A549 (cell line): ENCODE results near the gene ZGLP1. TPM values are rescaled to one million over a fixed set of nuclear protein-coding genes. Genes with fewer than 3 reads are reported as not detected.

Source experiments
- ATAC-seq, 2 experiments: fragments of 200-7000 bp in 1 of 2; fragments of >200 bp in 1 of 2; cut with Nextera tagmentation in 1 of 2; cut with Tn5 transposase in 1 of 2; 3 replicates each; pipeline versions ENCODE4 v1.8.0 to v1.9.1; 2018 to 2020; ENCODE audit warnings: mild to moderate bottlenecking in 1 of 2, moderate library complexity in 1 of 2
- CTCF ChIA-PET: fragments of 300-600 bp; sonication (Branson Sonifier 250); formaldehyde crosslinking; extraction: SDS; loops from one replicate; lab custom pipeline; 2021; ENCODE audit warnings: antibody characterized with exemption, inconsistent platforms; lab: Yijun Ruan, JAX
- POLR2A ChIA-PET: fragments of 350-600 bp; formaldehyde crosslinking; extraction: SDS; loops from one replicate; lab custom pipeline; 2021; ENCODE audit warnings: antibody characterized with exemption, inconsistent platforms; lab: Yijun Ruan, JAX
- DNase-seq, 2 experiments: peaks; one replicate each; pipeline versions ENCODE4 v3.0.0 to v3.0.0-alpha.2; 2011 to 2016; ENCODE audit warnings: low read depth in 1 of 2, low spot score in 1 of 2
- FAIRE-seq: peaks from 2 replicates; lab custom pipeline; 2011; peaks lifted over from hg19 to GRCh38; lab: Jason Lieb, UNC
- H3K27ac ChIP-seq, 2 experiments: fragments of >200 bp; sonication (Bioruptor Twin); formaldehyde crosslinking; 3 replicates each; pipeline ENCODE4 v1.5.1; 2016 to 2017
- H3K4me1 ChIP-seq: fragments of >200 bp; sonication (Bioruptor Twin); formaldehyde crosslinking; 3 replicates; pipeline ENCODE4 v1.6.1; 2016
- H3K4me2 ChIP-seq: fragments of >200 bp; sonication (Bioruptor Twin); formaldehyde crosslinking; 3 replicates; pipeline ENCODE4 v1.6.1; 2016
- H3K4me3 ChIP-seq: fragments of >200 bp; sonication (Bioruptor Twin); formaldehyde crosslinking; 3 replicates; pipeline ENCODE4 v1.5.1; 2016
- H3K9me3 ChIP-seq: fragments of >200 bp; sonication (Bioruptor Twin); formaldehyde crosslinking; 3 replicates; pipeline ENCODE4 v1.6.1; 2016
- BHLHE40 ChIP-seq: IDR thresholded peaks from 2 replicates; pipeline ENCODE4 v1.6.1; 2012; ENCODE audit warnings: low read depth, low read length, inconsistent platforms
- EHF ChIP-seq: fragments of 250-450 bp; sonication (Bioruptor Pico); IDR thresholded peaks from 2 replicates; pipeline ENCODE4 v1.5.0; 2020; ENCODE audit warnings: mild to moderate bottlenecking
- EP300 ChIP-seq, 2 experiments: fragments of >200 bp; sonication (Bioruptor Twin); formaldehyde crosslinking; IDR thresholded peaks; 2 replicates in 1 of 2; 3 replicates in 1 of 2; pipeline ENCODE4 v1.6.1; 2016 to 2017
- ESRRA ChIP-seq: fragments of 150-350 bp; IDR thresholded peaks from 2 replicates; pipeline ENCODE4 v1.6.1; 2014; ENCODE audit warnings: mild to moderate bottlenecking, low read length, borderline replicate concordance
- FOSB ChIP-seq: fragments of 250-450 bp; sonication (Bioruptor Pico); IDR thresholded peaks from 2 replicates; pipeline ENCODE4 v1.5.0; 2020; ENCODE audit warnings: mild to moderate bottlenecking, moderate library complexity
- FOSL2 ChIP-seq, 2 experiments: fragments of 450-650 bp in 1 of 2; fragments of >200 bp in 1 of 2; sonication (Bioruptor Twin) in 1 of 2; formaldehyde crosslinking; IDR thresholded peaks; 2 replicates each; pipeline versions ENCODE4 v1.5.0 to v1.6.1; 2016 to 2020; ENCODE audit warnings: mild to moderate bottlenecking in 1 of 2, moderate library complexity in 1 of 2
- GATA3 ChIP-seq: IDR thresholded peaks from 2 replicates; pipeline ENCODE4 v1.6.1; 2012; ENCODE audit warnings: borderline replicate concordance
- HOXB13 ChIP-seq: fragments of 250-450 bp; sonication (Bioruptor Pico); IDR thresholded peaks from 2 replicates; pipeline ENCODE4 v1.5.0; 2020; ENCODE audit warnings: low read depth, mild to moderate bottlenecking, moderate library complexity
- HOXB5 ChIP-seq: fragments of 250-450 bp; sonication (Bioruptor Pico); IDR thresholded peaks from 2 replicates; pipeline ENCODE4 v1.5.0; 2020; ENCODE audit warnings: mild to moderate bottlenecking, moderate library complexity
- JUN ChIP-seq, 2 experiments: fragments of >200 bp; sonication (Bioruptor Twin); formaldehyde crosslinking; IDR thresholded peaks; 2 replicates in 1 of 2; 3 replicates in 1 of 2; pipeline ENCODE4 v1.6.1; 2016 to 2017
- JUNB ChIP-seq: fragments of >200 bp; sonication (Bioruptor Twin); formaldehyde crosslinking; IDR thresholded peaks from 2 replicates; pipeline ENCODE4 v1.6.1; 2016
- MAZ ChIP-seq: fragments of 150-350 bp; IDR thresholded peaks from 2 replicates; pipeline ENCODE4 v1.6.1; 2014; ENCODE audit warnings: antibody characterized with exemption, low read depth, low read length, borderline replicate concordance
- MYC ChIP-seq: IDR thresholded peaks from 2 replicates; pipeline ENCODE4 v1.6.1; 2012; ENCODE audit warnings: mild to moderate bottlenecking, inconsistent platforms, low read length, improper control_type of control experiment, borderline replicate concordance
- PHF8 ChIP-seq: fragments of 200-600 bp; sonication (generic); IDR thresholded peaks from 2 replicates; pipeline ENCODE4 v1.6.1; 2016; ENCODE audit warnings: low read depth, mild to moderate bottlenecking, antibody characterized with exemption, moderate library complexity, borderline replicate concordance
- POLR2A ChIP-seq: IDR thresholded peaks from 2 replicates; pipeline ENCODE4 v1.6.1; 2012; ENCODE audit warnings: mild to moderate bottlenecking, low read length
- RAD21 ChIP-seq, 2 experiments: fragments of >200 bp in 1 of 2; sonication (Bioruptor Twin) in 1 of 2; formaldehyde crosslinking in 1 of 2; IDR thresholded peaks in 1 of 2; conservative IDR thresholded peaks in 1 of 2; 2 replicates in 1 of 2; 3 replicates in 1 of 2; pipeline ENCODE4 v1.6.1; 2012 to 2018; ENCODE audit warnings: inconsistent platforms in 1 of 2
- RCOR1 ChIP-seq: fragments of 150-350 bp; IDR thresholded peaks from 2 replicates; pipeline ENCODE4 v1.6.1; 2014; ENCODE audit warnings: antibody characterized with exemption, low read length, low read depth
- RFX5 ChIP-seq: fragments of 450-650 bp; IDR thresholded peaks from 2 replicates; pipeline ENCODE4 v1.7.1; 2014; ENCODE audit warnings: antibody characterized with exemption, mild to moderate bottlenecking, moderate library complexity
- RNF2 ChIP-seq: fragments of 200-600 bp; sonication (generic); IDR thresholded peaks from 2 replicates; pipeline ENCODE4 v1.6.1; 2016; ENCODE audit warnings: low read depth, mild to moderate bottlenecking, antibody characterized with exemption, moderate library complexity, borderline replicate concordance
- SMC3 ChIP-seq: fragments of >200 bp; sonication (Bioruptor Twin); formaldehyde crosslinking; IDR thresholded peaks from 3 replicates; pipeline ENCODE4 v1.6.1; 2018; ENCODE audit warnings: inconsistent platforms
- SREBF2 ChIP-seq: fragments of 450-650 bp; IDR thresholded peaks from 2 replicates; pipeline ENCODE4 v1.6.1; 2014; ENCODE audit warnings: mild to moderate bottlenecking, moderate library complexity
- TFCP2L1 ChIP-seq: fragments of 250-450 bp; sonication (Bioruptor Pico); IDR thresholded peaks from 2 replicates; pipeline ENCODE4 v1.5.0; 2021; ENCODE audit warnings: mild to moderate bottlenecking
- ZC3H11A ChIP-seq: fragments of 450-650 bp; IDR thresholded peaks from 2 replicates; pipeline ENCODE4 v1.6.1; 2014; ENCODE audit warnings: antibody characterized with exemption, mild to moderate bottlenecking
- ZFP36 ChIP-seq: fragments of 450-650 bp; IDR thresholded peaks from 2 replicates; pipeline ENCODE4 v1.6.1; 2014; ENCODE audit warnings: borderline replicate concordance; ENCODE audit not compliant: partially characterized antibody
- ZNF302 ChIP-seq: fragments of 250-450 bp; sonication (Bioruptor Pico); IDR thresholded peaks from 2 replicates; pipeline ENCODE4 v1.9.0; 2021; ENCODE audit warnings: inconsistent platforms, mild to moderate bottlenecking, moderate library complexity
- WGBS: methylation state at CpG from one replicate; pipeline ENCODE4 v1.1.6; 2017; ENCODE audit errors: missing lambda C conversion rate; 5-methylcytosine and 5-hydroxymethylcytosine counted together
- polyA plus RNA-seq, 4 experiments: library from polyadenylated mRNA; depleted of rRNA in 3 of 4; stranded (reverse); fragments of >200 nt; fragmentation: RNase III in 1 of 4; extraction: RNeasy Plus Mini Kit Qiagen cat#74134 plus additional on column Dnase treatment in 1 of 4; gene quantifications; 2 replicates in 3 of 4; 3 replicates in 1 of 4; pipeline ENCODE4 v1.2.3, GENCODE V29; 2011 to 2017
- TF ChIP-seq, protein P1 (sequence below): fragments of 450-650 bp; IDR thresholded peaks from 2 replicates; pipeline ENCODE4 v1.6.1; 2014; ENCODE audit warnings: antibody characterized with exemption
- TF ChIP-seq, protein P2 (sequence below): fragments of 250-450 bp; sonication (Bioruptor Pico); IDR thresholded peaks from 2 replicates; pipeline ENCODE4 v1.5.0; 2020; ENCODE audit warnings: low read depth, mild to moderate bottlenecking, moderate library complexity
- TF ChIP-seq, protein P3 (sequence below): fragments of >200 bp; sonication (Bioruptor Twin); formaldehyde crosslinking; IDR thresholded peaks from 2 replicates; pipeline ENCODE4 v1.6.1; 2016
- TF ChIP-seq, protein P4 (sequence below): IDR thresholded peaks from 2 replicates; pipeline ENCODE4 v1.6.1; 2012; ENCODE audit warnings: low read depth, borderline replicate concordance
- TF ChIP-seq, protein P5 (sequence below): fragments of >200 bp; sonication (Bioruptor Twin); formaldehyde crosslinking; IDR thresholded peaks from 3 replicates; pipeline ENCODE4 v1.5.1; 2016
- TF ChIP-seq, protein P6 (sequence below): fragments of 150-350 bp; IDR thresholded peaks from 2 replicates; pipeline ENCODE4 v1.6.1; 2014; ENCODE audit warnings: low read depth, mild to moderate bottlenecking, low read length
- TF ChIP-seq, protein P7 (sequence below): IDR thresholded peaks from 2 replicates; pipeline ENCODE4 v1.6.1; 2012
- TF ChIP-seq, protein P8 (sequence below): fragments of >200 bp; sonication (Bioruptor Twin); formaldehyde crosslinking; IDR thresholded peaks from 3 replicates; pipeline ENCODE4 v1.6.1; 2016

ZGLP1 gene
- polyA plus RNA-seq, 2 of the 4 experiments (the other 2 are of a cell fraction), result 0.84 to 1.9 TPM

DNA sequence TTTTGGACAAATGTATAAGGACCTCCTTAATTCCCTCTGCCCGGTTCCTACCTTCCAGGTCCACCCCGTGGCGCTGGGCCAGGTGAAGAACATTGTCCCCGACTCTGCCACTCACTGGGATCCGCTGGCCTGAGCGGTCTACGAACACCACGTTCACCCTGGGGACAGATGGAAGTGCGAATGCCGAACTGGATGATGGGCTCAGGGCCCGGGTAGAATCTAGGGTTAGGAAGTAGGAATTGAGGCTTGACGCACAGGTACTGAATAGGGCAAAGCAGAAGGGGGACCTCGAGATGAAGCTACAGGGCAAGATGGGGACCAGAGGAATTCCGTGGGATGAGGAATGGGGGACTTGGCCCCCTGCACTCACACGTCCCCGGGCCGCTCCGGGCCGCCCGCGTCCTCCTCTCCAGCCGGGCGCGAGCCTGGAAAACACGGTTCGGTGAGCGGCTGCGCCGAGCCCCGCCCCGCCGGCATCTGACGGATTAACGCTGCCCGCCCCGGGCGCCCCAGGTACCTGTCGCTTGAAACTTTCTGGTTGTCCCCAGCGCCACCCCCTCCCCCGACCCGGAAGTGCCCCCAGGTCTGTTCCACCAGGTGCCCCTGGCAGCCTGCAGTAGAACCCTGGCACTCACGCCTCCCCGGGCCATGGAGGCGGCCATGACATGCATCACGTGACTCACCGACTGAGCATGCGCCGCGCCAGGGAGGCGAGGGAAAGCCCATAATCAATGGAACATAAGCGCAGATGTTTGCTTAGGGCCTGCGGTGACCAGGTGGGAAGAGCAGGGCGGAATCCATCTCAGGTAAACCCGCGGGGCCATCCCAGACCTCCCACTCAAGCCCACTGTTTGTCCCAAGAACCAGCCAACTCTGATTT lies 6.0 kb upstream of the ZGLP1 start, which contains the start of gene FDX2:
TSS of gene FDX2 (minus strand) at position 681 of the 880 bp plus-strand sequence. CDS start at position 662, 19 bp downstream.
- Histone ChIP-seq H3K9me3 (no peaks in the 10 kb centered on the region), H3K4me2 (peak within 1 kb of the TSS; percentile 82), H3K27ac (peak within 1 kb of the TSS; percentile 87 to 95), H3K4me1 (peaks cover 12% of the 10 kb centered on the region), H3K4me3 (peak within 1 kb of the TSS; percentile 73)
- FAIRE-seq (no peak), ATAC-seq (peak; percentile 84 to 90), DNase-seq (peak; percentile 64 to 76)
- ChIA-PET CTCF (interaction anchor here (0.5 to 1.3 kb wide), 2 partner anchors 8 to 73 kb away, joined by 3 to 5 read pairs; no protein-coding TSS in a partner anchor), POLR2A (interaction anchor here (0.5 to 1.0 kb wide), 2 partner anchors 15 to 18 kb away, joined by 3 to 7 read pairs; partner anchors contain the start of gene RAVER1)
- WGBS, result 4% methylated on average over 26 of the region's 55 CpGs
- TF ChIP-seq SMC3 (no peak), PHF8 (peak; percentile 41; the same call in 1 of the 2 replicates), POLR2A (peak; percentile 73), JUN (IDR thresholded peaks at IDR 0.05) (peak in 1 of 2 experiments; percentile 78; a peak in 3 of 5 replicates), TFCP2L1 (no peak), ZFP36 (no peak), FOSB (CRISPR knock-in tag) (no peak), EP300 (IDR thresholded peaks at IDR 0.05) (no peak), ZC3H11A (no peak), GATA3 (no peak), MAZ (no peak), BHLHE40 (peak; percentile 35; the same call in 1 of the 2 replicates), RFX5 (no peak), ZNF302 (CRISPR knock-in tag) (no peak), RAD21 (conservative IDR thresholded peaks at IDR 0.05 in 1 of 2, IDR thresholded peaks at IDR 0.05 in 1 of 2) (no peak), ESRRA (no peak), EHF (CRISPR knock-in tag) (no peak), HOXB13 (CRISPR knock-in tag) (no peak), FOSL2 (IDR thresholded peaks at IDR 0.05) (no peak), FOSL2 (CRISPR knock-in tag; IDR thresholded peaks at IDR 0.05) (peak; percentile 64), HOXB5 (CRISPR knock-in tag) (no peak), MYC (no peak), JUNB (no peak), RNF2 (no peak), SREBF2 (no peak), RCOR1 (no peak)
- TF ChIP-seq, protein P1, sequence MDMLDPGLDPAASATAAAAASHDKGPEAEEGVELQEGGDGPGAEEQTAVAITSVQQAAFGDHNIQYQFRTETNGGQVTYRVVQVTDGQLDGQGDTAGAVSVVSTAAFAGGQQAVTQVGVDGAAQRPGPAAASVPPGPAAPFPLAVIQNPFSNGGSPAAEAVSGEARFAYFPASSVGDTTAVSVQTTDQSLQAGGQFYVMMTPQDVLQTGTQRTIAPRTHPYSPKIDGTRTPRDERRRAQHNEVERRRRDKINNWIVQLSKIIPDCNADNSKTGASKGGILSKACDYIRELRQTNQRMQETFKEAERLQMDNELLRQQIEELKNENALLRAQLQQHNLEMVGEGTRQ, result peak; percentile 94
- TF ChIP-seq, protein P2, sequence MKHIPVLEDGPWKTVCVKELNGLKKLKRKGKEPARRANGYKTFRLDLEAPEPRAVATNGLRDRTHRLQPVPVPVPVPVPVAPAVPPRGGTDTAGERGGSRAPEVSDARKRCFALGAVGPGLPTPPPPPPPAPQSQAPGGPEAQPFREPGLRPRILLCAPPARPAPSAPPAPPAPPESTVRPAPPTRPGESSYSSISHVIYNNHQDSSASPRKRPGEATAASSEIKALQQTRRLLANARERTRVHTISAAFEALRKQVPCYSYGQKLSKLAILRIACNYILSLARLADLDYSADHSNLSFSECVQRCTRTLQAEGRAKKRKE, result no peak
- TF ChIP-seq, protein P3, sequence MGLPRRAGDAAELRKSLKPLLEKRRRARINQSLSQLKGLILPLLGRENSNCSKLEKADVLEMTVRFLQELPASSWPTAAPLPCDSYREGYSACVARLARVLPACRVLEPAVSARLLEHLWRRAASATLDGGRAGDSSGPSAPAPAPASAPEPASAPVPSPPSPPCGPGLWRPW, result no peak
- TF ChIP-seq, protein P4, sequence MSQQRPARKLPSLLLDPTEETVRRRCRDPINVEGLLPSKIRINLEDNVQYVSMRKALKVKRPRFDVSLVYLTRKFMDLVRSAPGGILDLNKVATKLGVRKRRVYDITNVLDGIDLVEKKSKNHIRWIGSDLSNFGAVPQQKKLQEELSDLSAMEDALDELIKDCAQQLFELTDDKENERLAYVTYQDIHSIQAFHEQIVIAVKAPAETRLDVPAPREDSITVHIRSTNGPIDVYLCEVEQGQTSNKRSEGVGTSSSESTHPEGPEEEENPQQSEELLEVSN, result no peak
- TF ChIP-seq, protein P5, sequence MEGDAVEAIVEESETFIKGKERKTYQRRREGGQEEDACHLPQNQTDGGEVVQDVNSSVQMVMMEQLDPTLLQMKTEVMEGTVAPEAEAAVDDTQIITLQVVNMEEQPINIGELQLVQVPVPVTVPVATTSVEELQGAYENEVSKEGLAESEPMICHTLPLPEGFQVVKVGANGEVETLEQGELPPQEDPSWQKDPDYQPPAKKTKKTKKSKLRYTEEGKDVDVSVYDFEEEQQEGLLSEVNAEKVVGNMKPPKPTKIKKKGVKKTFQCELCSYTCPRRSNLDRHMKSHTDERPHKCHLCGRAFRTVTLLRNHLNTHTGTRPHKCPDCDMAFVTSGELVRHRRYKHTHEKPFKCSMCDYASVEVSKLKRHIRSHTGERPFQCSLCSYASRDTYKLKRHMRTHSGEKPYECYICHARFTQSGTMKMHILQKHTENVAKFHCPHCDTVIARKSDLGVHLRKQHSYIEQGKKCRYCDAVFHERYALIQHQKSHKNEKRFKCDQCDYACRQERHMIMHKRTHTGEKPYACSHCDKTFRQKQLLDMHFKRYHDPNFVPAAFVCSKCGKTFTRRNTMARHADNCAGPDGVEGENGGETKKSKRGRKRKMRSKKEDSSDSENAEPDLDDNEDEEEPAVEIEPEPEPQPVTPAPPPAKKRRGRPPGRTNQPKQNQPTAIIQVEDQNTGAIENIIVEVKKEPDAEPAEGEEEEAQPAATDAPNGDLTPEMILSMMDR, result no peak
- TF ChIP-seq, protein P6, sequence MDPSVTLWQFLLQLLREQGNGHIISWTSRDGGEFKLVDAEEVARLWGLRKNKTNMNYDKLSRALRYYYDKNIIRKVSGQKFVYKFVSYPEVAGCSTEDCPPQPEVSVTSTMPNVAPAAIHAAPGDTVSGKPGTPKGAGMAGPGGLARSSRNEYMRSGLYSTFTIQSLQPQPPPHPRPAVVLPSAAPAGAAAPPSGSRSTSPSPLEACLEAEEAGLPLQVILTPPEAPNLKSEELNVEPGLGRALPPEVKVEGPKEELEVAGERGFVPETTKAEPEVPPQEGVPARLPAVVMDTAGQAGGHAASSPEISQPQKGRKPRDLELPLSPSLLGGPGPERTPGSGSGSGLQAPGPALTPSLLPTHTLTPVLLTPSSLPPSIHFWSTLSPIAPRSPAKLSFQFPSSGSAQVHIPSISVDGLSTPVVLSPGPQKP, result no peak
- TF ChIP-seq, protein P7, sequence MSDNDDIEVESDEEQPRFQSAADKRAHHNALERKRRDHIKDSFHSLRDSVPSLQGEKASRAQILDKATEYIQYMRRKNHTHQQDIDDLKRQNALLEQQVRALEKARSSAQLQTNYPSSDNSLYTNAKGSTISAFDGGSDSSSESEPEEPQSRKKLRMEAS, result peak; percentile 70
- TF ChIP-seq, protein P8, sequence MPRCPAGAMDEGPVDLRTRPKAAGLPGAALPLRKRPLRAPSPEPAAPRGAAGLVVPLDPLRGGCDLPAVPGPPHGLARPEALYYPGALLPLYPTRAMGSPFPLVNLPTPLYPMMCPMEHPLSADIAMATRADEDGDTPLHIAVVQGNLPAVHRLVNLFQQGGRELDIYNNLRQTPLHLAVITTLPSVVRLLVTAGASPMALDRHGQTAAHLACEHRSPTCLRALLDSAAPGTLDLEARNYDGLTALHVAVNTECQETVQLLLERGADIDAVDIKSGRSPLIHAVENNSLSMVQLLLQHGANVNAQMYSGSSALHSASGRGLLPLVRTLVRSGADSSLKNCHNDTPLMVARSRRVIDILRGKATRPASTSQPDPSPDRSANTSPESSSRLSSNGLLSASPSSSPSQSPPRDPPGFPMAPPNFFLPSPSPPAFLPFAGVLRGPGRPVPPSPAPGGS, result 0 out of 3 replicates have a peak, but pooled peaks have one; percentile 57
